Measurements from ENCODE around the gene KIF1C.

KIF1C gene

GRCh38 chr17:4958102-4958501 lies 39.6 kb upstream of the KIF1C start:
- Histone ChIP-seq H3K36me3 (ENCODE audit: control insufficient read depth, insufficient read depth, low read length) (peaks cover 11% of the 10 kb centered on the region), H3K4me3 (replicated peaks; ENCODE audit: low read depth, low read length) (no peak overlapping the region), H3K27me3 (replicated peaks; ENCODE audit: control insufficient read depth, insufficient read depth, low read length) (no peaks in the 10 kb centered on the region)
- DNase-seq (ENCODE audit: extremely low read depth, insufficient read length): no peak
- no peak for TF ChIP-seq CTCF (IDR thresholded peaks at IDR 0.05; ENCODE audit: insufficient read depth, low read length, poor library complexity, severe bottlenecking)

GRCh38 chr17:4959261-4959965 lies 38.3 kb upstream of the KIF1C start:
- Histone ChIP-seq H3K36me3 (ENCODE audit: control insufficient read depth, insufficient read depth, low read length) (peaks cover 11% of the 10 kb centered on the region), H3K4me3 (replicated peaks; ENCODE audit: low read depth, low read length) (no peak overlapping the region), H3K27me3 (replicated peaks; ENCODE audit: control insufficient read depth, insufficient read depth, low read length) (no peaks in the 10 kb centered on the region)
- no peak for TF ChIP-seq CTCF (IDR thresholded peaks at IDR 0.05; ENCODE audit: insufficient read depth, low read length, poor library complexity, severe bottlenecking)
- DNase-seq (ENCODE audit: extremely low read depth, insufficient read length): no peak

GRCh38 chr17:4960279-4960922 lies 37.3 kb upstream of the KIF1C start:
- H3K36me3 ChIP-seq (ENCODE audit: control insufficient read depth, insufficient read depth, low read length): peaks cover 11% of the 10 kb centered on the region
- TF ChIP-seq CTCF (IDR thresholded peaks at IDR 0.05; ENCODE audit: insufficient read depth, low read length, poor library complexity, severe bottlenecking): no peak
- no peak for DNase-seq (ENCODE audit: extremely low read depth, insufficient read length)

GRCh38 chr17:4965311-4965986 lies 32.3 kb upstream of the KIF1C start:
- H3K4me3 ChIP-seq (replicated peaks; ENCODE audit: low read depth, low read length): no peak overlapping the region
- no peaks in the 10 kb centered on the region for H3K27me3 ChIP-seq (replicated peaks; ENCODE audit: control insufficient read depth, insufficient read depth, low read length)
- DNase-seq (ENCODE audit: extremely low read depth, insufficient read length): no peak
- H3K36me3 ChIP-seq (ENCODE audit: control insufficient read depth, insufficient read depth, low read length): peaks cover 11% of the 10 kb centered on the region
- TF ChIP-seq CTCF (IDR thresholded peaks at IDR 0.05; ENCODE audit: insufficient read depth, low read length, poor library complexity, severe bottlenecking): no peak

More at GRCh38 chr17:4960279-4960922, 37.3 kb upstream of the KIF1C start:
- Histone ChIP-seq H3K27me3 (replicated peaks; ENCODE audit: control insufficient read depth, insufficient read depth, low read length) (no peaks in the 10 kb centered on the region), H3K4me3 (replicated peaks; ENCODE audit: low read depth, low read length) (no peak overlapping the region)

- peak overlapping the region; percentile 84 for H3K4me3 ChIP-seq (replicated peaks; ENCODE audit: low read depth, low read length)
- H3K27me3 ChIP-seq (replicated peaks; ENCODE audit: control insufficient read depth, insufficient read depth, low read length): no peaks in the 10 kb centered on the region
- peak; percentile 96 for DNase-seq (ENCODE audit: extremely low read depth, insufficient read length)
- no peak for TF ChIP-seq CTCF (IDR thresholded peaks at IDR 0.05; ENCODE audit: insufficient read depth, low read length, poor library complexity, severe bottlenecking)
- H3K36me3 ChIP-seq (ENCODE audit: control insufficient read depth, insufficient read depth, low read length): peaks cover 14% of the 10 kb centered on the region
Measured at GRCh38 chr17:4966844-4967538, 30.8 kb upstream of the KIF1C start.
